Skeletal muscle cell (primary cell): ENCODE measurements around the gene ELFN1.

Experiments used
- DNase-seq: peaks from one replicate; pipeline ENCODE4 v3.0.0-alpha.2; 2010; ENCODE audit warnings: low read depth
- H3K4me3 ChIP-seq: 2 replicates; pipeline ENCODE4 v1.5.1; 2011; ENCODE audit warnings: low read depth, mild to moderate bottlenecking, control low read depth, low read length, moderate library complexity

The ELFN1 gene

GRCh38 chr7:1672851-1673486, 2.9 kb downstream of the ELFN1 start:
- DNase-seq = no peak
- H3K4me3 ChIP-seq = no peak overlapping the region

GRCh38 chr7:1673581-1674118, 3.6 kb downstream of the ELFN1 start:
- DNase-seq = no peak
- H3K4me3 ChIP-seq = no peak overlapping the region

- no peak for DNase-seq
- no peak overlapping the region for H3K4me3 ChIP-seq
These were observed 4.3 kb downstream of the ELFN1 start for GRCh38 chr7:1674161-1675035.

GRCh38 chr7:1675036-1675671, 5.1 kb downstream of the ELFN1 start:
- H3K4me3 ChIP-seq = no peak overlapping the region
- no peak for DNase-seq

GRCh38 chr7:1675673-1676549, 5.8 kb downstream of the ELFN1 start:
- DNase-seq = no peak

GRCh38 chr7:1676550-1677078, 6.5 kb downstream of the ELFN1 start:
- no peak for DNase-seq
- no peak overlapping the region for H3K4me3 ChIP-seq

More at GRCh38 chr7:1675673-1676549, 5.8 kb downstream of the ELFN1 start:
- H3K4me3 ChIP-seq = no peak overlapping the region

- no peak overlapping the region for H3K4me3 ChIP-seq
- DNase-seq = no peak
These were observed 7.4 kb downstream of the ELFN1 start for GRCh38 chr7:1677206-1678080.

GRCh38 chr7:1678081-1678543, 8.0 kb downstream of the ELFN1 start:
- no peak for DNase-seq

GRCh38 chr7:1678571-1679325, 8.7 kb downstream of the ELFN1 start:
- DNase-seq = no peak
- no peak overlapping the region for H3K4me3 ChIP-seq

More at GRCh38 chr7:1678081-1678543, 8.0 kb downstream of the ELFN1 start:
- no peak overlapping the region for H3K4me3 ChIP-seq

- H3K4me3 ChIP-seq = no peak overlapping the region
- DNase-seq = no peak
These were observed 9.4 kb downstream of the ELFN1 start for GRCh38 chr7:1679326-1679965.

- no peak overlapping the region for H3K4me3 ChIP-seq
- no peak for DNase-seq
These were observed 10.1 kb downstream of the ELFN1 start for GRCh38 chr7:1679966-1680730.

- no peak overlapping the region for H3K4me3 ChIP-seq
- no peak for DNase-seq
These were observed 11.5 kb downstream of the ELFN1 start for GRCh38 chr7:1681581-1681980.

GRCh38 chr7:1685000-1685624, 15.0 kb downstream of the ELFN1 start:
- DNase-seq = no peak
- H3K4me3 ChIP-seq = no peak overlapping the region

GRCh38 chr7:1688542-1688941, 18.5 kb downstream of the ELFN1 start:
- H3K4me3 ChIP-seq = no peak overlapping the region
- DNase-seq = no peak

- H3K4me3 ChIP-seq = no peak overlapping the region
- DNase-seq = no peak
These were observed 19.2 kb downstream of the ELFN1 start for GRCh38 chr7:1689311-1689710.
